Measurements from ENCODE around the gene NDUFB1.

NDUFB1 gene

DNA sequence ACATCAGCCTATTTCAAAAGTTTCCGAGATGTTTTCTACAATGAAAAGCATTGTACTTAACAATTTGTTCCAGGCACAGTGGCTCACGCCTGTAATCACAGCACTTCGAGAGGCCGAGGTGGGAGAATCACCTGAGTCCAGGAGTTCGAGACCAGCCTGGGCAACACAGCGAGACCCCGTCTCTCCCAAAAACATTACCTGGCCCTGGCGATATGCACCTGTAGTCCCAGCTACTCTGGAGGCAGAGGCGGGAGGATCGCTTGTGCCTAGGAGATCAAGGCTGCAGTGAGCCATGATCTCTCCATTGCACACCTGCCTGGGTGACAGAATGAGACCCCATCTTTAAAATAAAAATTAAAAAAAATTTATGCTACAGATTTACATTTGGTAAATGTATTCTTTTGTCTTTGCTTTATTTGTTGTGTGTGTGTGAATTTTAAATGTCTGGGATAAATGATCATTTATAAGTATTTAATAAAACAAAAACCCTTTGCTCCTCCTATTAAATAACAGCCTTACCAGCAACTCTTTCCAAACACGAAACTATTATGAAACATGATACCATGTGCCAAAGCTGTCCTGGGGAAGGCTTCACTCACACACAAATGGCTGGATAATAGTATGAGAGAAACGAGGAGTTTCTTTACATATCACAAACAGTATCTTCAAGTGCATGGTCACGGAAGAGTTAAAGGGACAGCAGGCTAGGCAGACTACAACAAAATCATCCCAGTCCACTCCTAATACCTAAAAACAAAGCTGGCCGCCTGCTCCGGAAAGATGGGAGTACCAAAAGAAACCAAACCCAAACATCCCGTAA is 16.2 kb downstream of the NDUFB1 start:
- ChIA-PET CTCF (interaction anchor here (0.6 to 2.5 kb wide), 4 partner anchors 17 to 1114 kb away, joined by 3 to 18 read pairs (median 5); partner anchors contain the start of genes CPSF2 and NDUFB1), POLR2A (ENCODE audit: low non-redundant PET) (no interaction called here)
- no peak for DNase-seq (ENCODE audit: low spot score)
- TF ChIP-seq, protein P1, sequence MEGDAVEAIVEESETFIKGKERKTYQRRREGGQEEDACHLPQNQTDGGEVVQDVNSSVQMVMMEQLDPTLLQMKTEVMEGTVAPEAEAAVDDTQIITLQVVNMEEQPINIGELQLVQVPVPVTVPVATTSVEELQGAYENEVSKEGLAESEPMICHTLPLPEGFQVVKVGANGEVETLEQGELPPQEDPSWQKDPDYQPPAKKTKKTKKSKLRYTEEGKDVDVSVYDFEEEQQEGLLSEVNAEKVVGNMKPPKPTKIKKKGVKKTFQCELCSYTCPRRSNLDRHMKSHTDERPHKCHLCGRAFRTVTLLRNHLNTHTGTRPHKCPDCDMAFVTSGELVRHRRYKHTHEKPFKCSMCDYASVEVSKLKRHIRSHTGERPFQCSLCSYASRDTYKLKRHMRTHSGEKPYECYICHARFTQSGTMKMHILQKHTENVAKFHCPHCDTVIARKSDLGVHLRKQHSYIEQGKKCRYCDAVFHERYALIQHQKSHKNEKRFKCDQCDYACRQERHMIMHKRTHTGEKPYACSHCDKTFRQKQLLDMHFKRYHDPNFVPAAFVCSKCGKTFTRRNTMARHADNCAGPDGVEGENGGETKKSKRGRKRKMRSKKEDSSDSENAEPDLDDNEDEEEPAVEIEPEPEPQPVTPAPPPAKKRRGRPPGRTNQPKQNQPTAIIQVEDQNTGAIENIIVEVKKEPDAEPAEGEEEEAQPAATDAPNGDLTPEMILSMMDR (conservative IDR thresholded peaks at IDR 0.05; ENCODE audit: low read depth), result no peak
- H3K27ac ChIP-seq, result peak overlapping the region; percentile 91

DNA sequence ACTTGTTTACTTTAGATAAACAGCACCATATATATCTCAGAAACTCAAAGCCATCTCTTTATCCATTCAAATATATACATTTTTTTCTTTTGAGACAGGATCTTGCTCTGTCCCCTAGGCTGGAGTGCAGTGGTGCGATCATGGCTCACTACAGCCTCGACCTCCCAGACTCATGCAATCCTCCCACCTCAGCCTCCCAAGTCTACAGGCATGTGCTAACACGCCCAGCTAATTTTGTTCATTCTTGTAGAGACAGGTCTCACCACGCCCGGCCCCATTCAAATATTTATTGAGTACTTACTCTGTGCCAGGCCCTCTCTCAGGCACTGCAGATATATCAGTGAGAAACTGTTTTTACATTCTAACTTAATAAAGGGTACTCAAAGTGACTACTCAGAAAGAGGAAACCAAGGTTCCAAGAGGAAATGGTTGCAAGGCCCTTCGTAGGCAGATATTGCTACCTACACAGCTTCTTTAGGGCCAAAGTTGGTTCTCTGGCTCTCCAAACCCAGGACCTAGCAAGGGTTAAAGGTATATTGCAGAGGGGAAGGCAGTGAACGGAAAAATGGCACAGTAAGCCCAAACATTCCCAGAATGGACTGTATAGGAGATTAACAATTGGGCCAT is 18.0 kb downstream of the NDUFB1 start:
- DNase-seq (ENCODE audit: low spot score), result no peak
- H3K27ac ChIP-seq, result no peak overlapping the region
- ChIA-PET POLR2A (ENCODE audit: low non-redundant PET) (no interaction called here), CTCF (no interaction called here)
- TF ChIP-seq, protein P1 (conservative IDR thresholded peaks at IDR 0.05; ENCODE audit: low read depth), result no peak

DNA sequence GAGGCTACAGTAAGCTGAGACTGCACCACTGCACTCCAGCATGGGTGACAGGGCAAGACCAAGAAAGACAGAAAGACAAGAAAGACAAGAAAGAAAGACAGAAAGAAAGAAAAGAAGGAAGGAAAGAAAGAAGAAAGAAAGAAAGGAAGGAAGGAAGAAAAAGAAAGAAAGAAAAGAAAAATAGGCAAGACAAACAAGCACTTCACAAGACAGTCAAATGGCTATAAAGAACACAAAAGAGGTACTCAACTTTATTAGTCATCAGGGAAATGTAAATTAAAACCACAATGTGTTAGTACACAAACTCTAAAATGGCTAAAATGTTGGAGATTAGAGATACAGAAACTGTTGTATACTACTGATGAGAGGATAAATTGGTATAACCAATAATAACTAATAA is 21.7 kb downstream of the NDUFB1 start:
- DNase-seq (ENCODE audit: low spot score), result no peak
- ChIA-PET POLR2A (ENCODE audit: low non-redundant PET) (no interaction called here), CTCF (interaction anchor here (0.6 kb wide), 1 partner anchor 1587 kb away, joined by 3 read pairs; no protein-coding TSS in a partner anchor)
- TF ChIP-seq, protein P1 (conservative IDR thresholded peaks at IDR 0.05; ENCODE audit: low read depth), result no peak
- no peak overlapping the region for H3K27ac ChIP-seq

- ChIA-PET CTCF (interaction anchor here (0.6 kb wide), 2 partner anchors 39 to 1937 kb away, joined by 3 to 4 read pairs; no protein-coding TSS in a partner anchor), POLR2A (ENCODE audit: low non-redundant PET) (no interaction called here)
- TF ChIP-seq, protein P1 (conservative IDR thresholded peaks at IDR 0.05; ENCODE audit: low read depth), result no peak
- DNase-seq (ENCODE audit: low spot score), result no peak
- H3K27ac ChIP-seq, result no peak overlapping the region
These were observed 28.2 kb downstream of the NDUFB1 start for GRCh38 chr14:92093320-92093719.

DNA sequence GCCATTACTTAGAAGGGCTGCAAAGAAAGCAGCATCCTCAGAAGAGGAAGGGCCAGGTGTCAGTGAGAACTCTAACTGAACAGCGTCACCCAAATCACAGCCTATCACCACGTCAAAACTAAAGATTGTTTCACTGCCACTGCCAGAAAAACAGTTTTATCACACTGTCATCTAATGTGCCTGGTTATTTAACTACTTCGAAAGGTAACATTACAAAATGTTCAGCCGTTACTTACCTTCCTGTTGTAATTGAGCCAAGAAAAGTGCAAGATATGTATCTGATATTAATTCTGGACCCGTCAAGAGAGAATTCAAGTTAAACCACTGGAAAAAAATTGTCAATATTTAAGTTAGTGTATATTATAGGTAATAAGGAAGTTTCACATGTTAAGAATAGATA is 33.0 kb downstream of the NDUFB1 start:
- CTCF ChIA-PET, result no interaction called here
- H3K27ac ChIP-seq, result no peak overlapping the region
- TF ChIP-seq, protein P1 (conservative IDR thresholded peaks at IDR 0.05; ENCODE audit: low read depth), result no peak
- POLR2A ChIA-PET (ENCODE audit: low non-redundant PET), result no interaction called here
- DNase-seq (ENCODE audit: low spot score), result no peak

GRCh38 chr14:92074555-92074954 is 47.0 kb downstream of the NDUFB1 start:
- TF ChIP-seq, protein P1 (conservative IDR thresholded peaks at IDR 0.05; ENCODE audit: low read depth), result no peak
- no peak overlapping the region for H3K27ac ChIP-seq
- DNase-seq (ENCODE audit: low spot score), result no peak
- ChIA-PET CTCF (interaction anchor here (0.6 kb wide), 1 partner anchor 1680 kb away, joined by 3 read pairs; no protein-coding TSS in a partner anchor), POLR2A (ENCODE audit: low non-redundant PET) (no interaction called here)
